ENCODE measurements around the gene LHX4.
"Not testable (repeated sequence)": the region's sequence is repeated elsewhere in the genome, so short reads cannot be mapped to it uniquely, and the experiment has no call there.

The LHX4 gene

DNA sequence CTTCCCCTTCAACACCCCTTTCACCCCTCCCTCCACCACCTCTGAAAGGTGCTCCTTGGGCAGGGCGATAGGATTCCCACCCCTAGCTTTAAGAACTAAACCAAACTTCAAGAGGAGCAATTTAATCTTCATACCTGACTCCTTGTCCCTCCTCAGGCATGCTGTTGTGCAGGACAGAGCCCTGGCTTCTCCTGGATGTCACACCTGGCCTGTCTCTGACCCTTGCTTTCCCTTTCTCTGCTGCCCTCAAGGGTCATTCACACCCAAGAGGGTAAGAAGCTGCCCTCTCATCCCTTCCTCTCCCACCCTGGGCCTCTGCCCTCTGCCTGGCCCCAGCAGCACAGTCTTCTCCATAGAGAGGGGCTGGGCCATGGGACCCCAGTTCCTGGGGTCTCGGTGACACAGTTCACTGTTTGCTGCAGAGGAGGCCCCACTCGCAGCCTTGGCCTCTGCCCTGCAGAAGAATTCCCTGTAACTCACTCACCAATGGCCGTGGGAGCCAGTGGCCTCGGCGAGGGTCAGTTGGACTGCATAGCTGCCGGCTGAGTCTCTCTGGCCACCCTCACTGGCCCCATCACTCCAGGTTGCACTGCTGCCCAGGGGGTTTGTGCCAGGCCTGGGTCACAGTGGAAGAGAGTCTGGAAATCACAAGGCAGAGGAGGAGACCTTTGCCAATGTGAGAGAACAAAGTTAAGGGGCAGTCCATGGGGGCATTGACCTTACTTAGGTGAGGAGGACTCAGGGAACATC lies 28.4 kb upstream of the LHX4 start:
- Histone ChIP-seq H3K36me3 (ENCODE audit: insufficient read depth, low read length) (no peaks in the 10 kb centered on the region), H3K9ac (ENCODE audit: insufficient read length) (no peak overlapping the region), H3K4me3 (no peak overlapping the region), H3K9me3 (ENCODE audit: low read depth, low read length) (no peaks in the 10 kb centered on the region), H3K27ac (no peak overlapping the region)
- TF ChIP-seq POLR2AphosphoS5 (IDR thresholded peaks at IDR 0.05; ENCODE audit: borderline replicate concordance, low read depth, low read length) (no peak), EZH2 (IDR thresholded peaks at IDR 0.05) (no peak), FOXP2 (optimal IDR thresholded peaks at IDR 0.05; ENCODE audit: control extremely low read depth, extremely low read length, insufficient read depth) (no peak)
- DNase-seq (ENCODE audit: low read depth, low spot score), result no peak

GRCh38 chr1:180202588-180202987 lies 27.5 kb upstream of the LHX4 start:
- not testable (repeated sequence) for H3K36me3 ChIP-seq (ENCODE audit: insufficient read depth, low read length); H3K9ac ChIP-seq (ENCODE audit: insufficient read length); DNase-seq (ENCODE audit: low read depth, low spot score); H3K4me3 ChIP-seq; H3K27ac ChIP-seq; H3K9me3 ChIP-seq (ENCODE audit: low read depth, low read length)

- no peak for DNase-seq (ENCODE audit: low read depth, low spot score)
- Histone ChIP-seq H3K9me3 (ENCODE audit: low read depth, low read length) (no peaks in the 10 kb centered on the region), H3K27ac (no peak overlapping the region), H3K9ac (ENCODE audit: insufficient read length) (no peak overlapping the region), H3K4me3 (no peak overlapping the region), H3K36me3 (ENCODE audit: insufficient read depth, low read length) (no peaks in the 10 kb centered on the region)
- no peak for TF ChIP-seq FOXP2 (optimal IDR thresholded peaks at IDR 0.05; ENCODE audit: control extremely low read depth, extremely low read length, insufficient read depth)
- TF ChIP-seq EZH2 (IDR thresholded peaks at IDR 0.05), result no peak
- TF ChIP-seq POLR2AphosphoS5 (IDR thresholded peaks at IDR 0.05; ENCODE audit: borderline replicate concordance, low read depth, low read length), result no peak
Observed at GRCh38 chr1:180204231-180204630, 25.8 kb upstream of the LHX4 start.

GRCh38 chr1:180206581-180206980 lies 23.5 kb upstream of the LHX4 start:
- Histone ChIP-seq H3K9ac (ENCODE audit: insufficient read length) (no peak overlapping the region), H3K27ac (no peak overlapping the region), H3K4me3 (no peak overlapping the region), H3K36me3 (ENCODE audit: insufficient read depth, low read length) (no peaks in the 10 kb centered on the region), H3K9me3 (ENCODE audit: low read depth, low read length) (no peaks in the 10 kb centered on the region)
- no peak for DNase-seq (ENCODE audit: low read depth, low spot score)
- no peak for TF ChIP-seq POLR2AphosphoS5 (IDR thresholded peaks at IDR 0.05; ENCODE audit: borderline replicate concordance, low read depth, low read length)
- TF ChIP-seq EZH2 (IDR thresholded peaks at IDR 0.05), result no peak
- no peak for TF ChIP-seq FOXP2 (optimal IDR thresholded peaks at IDR 0.05; ENCODE audit: control extremely low read depth, extremely low read length, insufficient read depth)

GRCh38 chr1:180208264-180208663 lies 21.8 kb upstream of the LHX4 start:
- no peaks in the 10 kb centered on the region for H3K9me3 ChIP-seq (ENCODE audit: low read depth, low read length)
- no peak for DNase-seq (ENCODE audit: low read depth, low spot score)
- TF ChIP-seq POLR2AphosphoS5 (IDR thresholded peaks at IDR 0.05; ENCODE audit: borderline replicate concordance, low read depth, low read length) (no peak), EZH2 (IDR thresholded peaks at IDR 0.05) (no peak), FOXP2 (optimal IDR thresholded peaks at IDR 0.05; ENCODE audit: control extremely low read depth, extremely low read length, insufficient read depth) (no peak)
- H3K27ac ChIP-seq, result no peak overlapping the region
- no peaks in the 10 kb centered on the region for H3K36me3 ChIP-seq (ENCODE audit: insufficient read depth, low read length)
- no peak overlapping the region for H3K9ac ChIP-seq (ENCODE audit: insufficient read length)
- no peak overlapping the region for H3K4me3 ChIP-seq

- H3K9me3 ChIP-seq (ENCODE audit: low read depth, low read length), result no peaks in the 10 kb centered on the region
- no peak overlapping the region for H3K9ac ChIP-seq (ENCODE audit: insufficient read length)
- TF ChIP-seq EZH2 (IDR thresholded peaks at IDR 0.05), result no peak
- TF ChIP-seq FOXP2 (optimal IDR thresholded peaks at IDR 0.05; ENCODE audit: control extremely low read depth, extremely low read length, insufficient read depth), result no peak
- TF ChIP-seq POLR2AphosphoS5 (IDR thresholded peaks at IDR 0.05; ENCODE audit: borderline replicate concordance, low read depth, low read length), result no peak
- H3K36me3 ChIP-seq (ENCODE audit: insufficient read depth, low read length), result no peaks in the 10 kb centered on the region
- DNase-seq (ENCODE audit: low read depth, low spot score), result no peak
- no peak overlapping the region for H3K27ac ChIP-seq
- H3K4me3 ChIP-seq, result no peak overlapping the region
Observed at GRCh38 chr1:180210008-180210620, 19.9 kb upstream of the LHX4 start.

- Histone ChIP-seq H3K27ac (no peak overlapping the region), H3K9me3 (ENCODE audit: low read depth, low read length) (no peaks in the 10 kb centered on the region), H3K36me3 (ENCODE audit: insufficient read depth, low read length) (no peaks in the 10 kb centered on the region), H3K9ac (ENCODE audit: insufficient read length) (no peak overlapping the region), H3K4me3 (no peak overlapping the region)
- DNase-seq (ENCODE audit: low read depth, low spot score), result no peak
- TF ChIP-seq EZH2 (IDR thresholded peaks at IDR 0.05) (no peak), POLR2AphosphoS5 (IDR thresholded peaks at IDR 0.05; ENCODE audit: borderline replicate concordance, low read depth, low read length) (no peak), FOXP2 (optimal IDR thresholded peaks at IDR 0.05; ENCODE audit: control extremely low read depth, extremely low read length, insufficient read depth) (no peak)
Observed at GRCh38 chr1:180211156-180211859, 18.8 kb upstream of the LHX4 start.

DNA sequence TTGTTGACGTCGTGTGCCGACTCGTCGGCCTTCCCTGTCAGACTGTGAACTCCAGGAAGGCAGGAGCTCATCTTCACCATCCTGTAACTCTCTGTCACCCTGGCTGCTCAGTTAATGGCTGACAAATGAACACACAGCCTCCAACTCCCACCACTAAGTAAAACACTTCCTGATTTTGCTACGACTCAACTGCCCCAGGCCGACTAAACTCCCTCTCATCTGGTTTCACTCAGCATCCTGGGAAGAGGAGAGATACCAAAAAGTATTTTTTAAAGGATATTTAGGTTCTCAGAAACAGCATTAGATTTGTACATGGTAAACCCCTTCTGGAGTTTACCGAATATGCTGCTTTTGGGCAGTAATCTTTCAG lies 18.2 kb upstream of the LHX4 start:
- TF ChIP-seq FOXP2 (optimal IDR thresholded peaks at IDR 0.05; ENCODE audit: control extremely low read depth, extremely low read length, insufficient read depth), result no peak
- no peak for TF ChIP-seq EZH2 (IDR thresholded peaks at IDR 0.05)
- no peak for TF ChIP-seq POLR2AphosphoS5 (IDR thresholded peaks at IDR 0.05; ENCODE audit: borderline replicate concordance, low read depth, low read length)
- Histone ChIP-seq H3K36me3 (ENCODE audit: insufficient read depth, low read length) (no peaks in the 10 kb centered on the region), H3K4me3 (no peak overlapping the region), H3K9me3 (ENCODE audit: low read depth, low read length) (no peaks in the 10 kb centered on the region), H3K9ac (ENCODE audit: insufficient read length) (no peak overlapping the region), H3K27ac (no peak overlapping the region)
- DNase-seq (ENCODE audit: low read depth, low spot score), result no peak

Measured in SK-N-MC (cell line).